ENCODE data around the gene PDE11A. TPM values are rescaled to one million over a fixed set of nuclear protein-coding genes. Genes with fewer than 3 reads are reported as not detected.
A peak's percentile ranks its signal among the peaks of the same experiment; 100 is the strongest.

The PDE11A gene
- total and polyA plus RNA-seq, 2 experiments from 2014 or later, result 0.08 to 0.73 TPM

GRCh38 chr2:177599139-177599688, 473.4 kb downstream of the PDE11A start:
- H3F3A ChIP-seq (replicated peaks; ENCODE audit: low read depth), result no peaks in the 10 kb centered on the region
- Mint-ChIP-seq H3K4me3 (no peak overlapping the region), H3K4me1 (peaks cover 24% of the 10 kb centered on the region), H3K9me3 (no peaks in the 10 kb centered on the region), H3K27me3 (ENCODE audit: insufficient read depth, low read depth, poor library complexity) (peaks cover 2% of the 10 kb centered on the region), H3K27ac (no peak overlapping the region), H3K36me3 (ENCODE audit: low read depth) (no peaks in the 10 kb centered on the region)
- no peaks in the 10 kb centered on the region for H3K27me3 ChIP-seq (ENCODE audit: insufficient read depth)
- DNase-seq (ENCODE audit: low spot score), result no peak
- H3K36me3 ChIP-seq (ENCODE audit: insufficient read depth), result no peaks in the 10 kb centered on the region
- no peak; the same call in 2 of the 3 replicates for ATAC-seq
- peaks cover 20% of the 10 kb centered on the region for H3K4me1 ChIP-seq (ENCODE audit: insufficient read depth)
- H3K79me2 ChIP-seq (replicated peaks; ENCODE audit: insufficient read depth), result no peaks in the 10 kb centered on the region
- no peak overlapping the region for H3K4me2 ChIP-seq
- no peak overlapping the region for H3K4me3 ChIP-seq
- no peaks in the 10 kb centered on the region for H4K20me1 ChIP-seq (replicated peaks; ENCODE audit: insufficient read depth)
- TF ChIP-seq, protein P1, sequence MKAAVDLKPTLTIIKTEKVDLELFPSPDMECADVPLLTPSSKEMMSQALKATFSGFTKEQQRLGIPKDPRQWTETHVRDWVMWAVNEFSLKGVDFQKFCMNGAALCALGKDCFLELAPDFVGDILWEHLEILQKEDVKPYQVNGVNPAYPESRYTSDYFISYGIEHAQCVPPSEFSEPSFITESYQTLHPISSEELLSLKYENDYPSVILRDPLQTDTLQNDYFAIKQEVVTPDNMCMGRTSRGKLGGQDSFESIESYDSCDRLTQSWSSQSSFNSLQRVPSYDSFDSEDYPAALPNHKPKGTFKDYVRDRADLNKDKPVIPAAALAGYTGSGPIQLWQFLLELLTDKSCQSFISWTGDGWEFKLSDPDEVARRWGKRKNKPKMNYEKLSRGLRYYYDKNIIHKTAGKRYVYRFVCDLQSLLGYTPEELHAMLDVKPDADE (IDR thresholded peaks at IDR 0.05), result no peak
- TF ChIP-seq CTCF (conservative IDR thresholded peaks at IDR 0.05; ENCODE audit: low read depth in 2 of 2), result no peak
- TF ChIP-seq JUNB (IDR thresholded peaks at IDR 0.05; ENCODE audit: unreplicated experiment), result no peak
- TF ChIP-seq EZH2 (IDR thresholded peaks at IDR 0.05; ENCODE audit: low read depth, unreplicated experiment), result no peak
- no peak for TF ChIP-seq ZNF114 (CRISPR knock-in tag; IDR thresholded peaks at IDR 0.05)
- TF ChIP-seq, protein P2, sequence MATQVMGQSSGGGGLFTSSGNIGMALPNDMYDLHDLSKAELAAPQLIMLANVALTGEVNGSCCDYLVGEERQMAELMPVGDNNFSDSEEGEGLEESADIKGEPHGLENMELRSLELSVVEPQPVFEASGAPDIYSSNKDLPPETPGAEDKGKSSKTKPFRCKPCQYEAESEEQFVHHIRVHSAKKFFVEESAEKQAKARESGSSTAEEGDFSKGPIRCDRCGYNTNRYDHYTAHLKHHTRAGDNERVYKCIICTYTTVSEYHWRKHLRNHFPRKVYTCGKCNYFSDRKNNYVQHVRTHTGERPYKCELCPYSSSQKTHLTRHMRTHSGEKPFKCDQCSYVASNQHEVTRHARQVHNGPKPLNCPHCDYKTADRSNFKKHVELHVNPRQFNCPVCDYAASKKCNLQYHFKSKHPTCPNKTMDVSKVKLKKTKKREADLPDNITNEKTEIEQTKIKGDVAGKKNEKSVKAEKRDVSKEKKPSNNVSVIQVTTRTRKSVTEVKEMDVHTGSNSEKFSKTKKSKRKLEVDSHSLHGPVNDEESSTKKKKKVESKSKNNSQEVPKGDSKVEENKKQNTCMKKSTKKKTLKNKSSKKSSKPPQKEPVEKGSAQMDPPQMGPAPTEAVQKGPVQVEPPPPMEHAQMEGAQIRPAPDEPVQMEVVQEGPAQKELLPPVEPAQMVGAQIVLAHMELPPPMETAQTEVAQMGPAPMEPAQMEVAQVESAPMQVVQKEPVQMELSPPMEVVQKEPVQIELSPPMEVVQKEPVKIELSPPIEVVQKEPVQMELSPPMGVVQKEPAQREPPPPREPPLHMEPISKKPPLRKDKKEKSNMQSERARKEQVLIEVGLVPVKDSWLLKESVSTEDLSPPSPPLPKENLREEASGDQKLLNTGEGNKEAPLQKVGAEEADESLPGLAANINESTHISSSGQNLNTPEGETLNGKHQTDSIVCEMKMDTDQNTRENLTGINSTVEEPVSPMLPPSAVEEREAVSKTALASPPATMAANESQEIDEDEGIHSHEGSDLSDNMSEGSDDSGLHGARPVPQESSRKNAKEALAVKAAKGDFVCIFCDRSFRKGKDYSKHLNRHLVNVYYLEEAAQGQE (IDR thresholded peaks at IDR 0.05; ENCODE audit: unreplicated experiment), result no peak
- TF ChIP-seq POLR2AphosphoS5 (IDR thresholded peaks at IDR 0.05; ENCODE audit: low read depth), result no peak
- TF ChIP-seq NANOG (IDR thresholded peaks at IDR 0.05; ENCODE audit: borderline replicate concordance), result no peak
- TF ChIP-seq ZNF331 (CRISPR knock-in tag; IDR thresholded peaks at IDR 0.05; ENCODE audit: low read depth), result no peak
- TF ChIP-seq STAT1 (IDR thresholded peaks at IDR 0.05; ENCODE audit: unreplicated experiment), result no peak
- no peak for TF ChIP-seq EZH2phosphoT487 (IDR thresholded peaks at IDR 0.05; ENCODE audit: unreplicated experiment)
- TF ChIP-seq CREB1 (CRISPR knock-in tag; IDR thresholded peaks at IDR 0.05; ENCODE audit: low read depth), result no peak
- no peak for TF ChIP-seq ZNF462 (CRISPR knock-in tag; IDR thresholded peaks at IDR 0.05)
- H3K9me2 ChIP-seq (ENCODE audit: insufficient read depth), result no peaks in the 10 kb centered on the region
- peak overlapping the region; percentile 56; the same call in 1 of the 2 replicates for H2AFZ ChIP-seq
- no peak overlapping the region for H3K27ac ChIP-seq (ENCODE audit: low read depth)
